Suppressor macrophage treated with lipopolysaccharide for 1 hour (primary cell): ENCODE results near the gene ZNF70.

Source experiments
- DNase-seq, 3 donors: peaks; one replicate each; pipeline ENCODE4 v3.0.0-alpha.2; 2020 to 2022

Gene ZNF70

DNA sequence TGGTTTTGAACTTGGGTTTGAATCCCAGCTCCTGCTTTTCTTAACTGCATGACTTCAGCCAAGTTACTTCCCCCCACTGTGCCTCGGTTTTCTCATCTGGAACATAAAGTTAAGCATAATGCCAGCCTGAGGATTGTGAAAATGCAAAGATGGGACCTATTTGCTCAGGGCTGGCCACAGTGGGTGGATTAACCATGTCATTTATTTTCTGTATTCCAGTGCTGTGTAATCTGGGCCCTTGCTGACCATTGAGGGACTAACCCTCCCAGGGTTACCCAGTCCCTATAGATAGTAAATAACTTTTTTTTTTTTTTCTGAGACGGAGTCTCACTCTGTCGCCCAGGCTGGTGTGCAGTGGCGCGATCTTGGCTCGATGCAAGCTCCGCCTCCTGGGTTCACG is 4.8 kb upstream of the ZNF70 start:
- no peak for DNase-seq

DNA sequence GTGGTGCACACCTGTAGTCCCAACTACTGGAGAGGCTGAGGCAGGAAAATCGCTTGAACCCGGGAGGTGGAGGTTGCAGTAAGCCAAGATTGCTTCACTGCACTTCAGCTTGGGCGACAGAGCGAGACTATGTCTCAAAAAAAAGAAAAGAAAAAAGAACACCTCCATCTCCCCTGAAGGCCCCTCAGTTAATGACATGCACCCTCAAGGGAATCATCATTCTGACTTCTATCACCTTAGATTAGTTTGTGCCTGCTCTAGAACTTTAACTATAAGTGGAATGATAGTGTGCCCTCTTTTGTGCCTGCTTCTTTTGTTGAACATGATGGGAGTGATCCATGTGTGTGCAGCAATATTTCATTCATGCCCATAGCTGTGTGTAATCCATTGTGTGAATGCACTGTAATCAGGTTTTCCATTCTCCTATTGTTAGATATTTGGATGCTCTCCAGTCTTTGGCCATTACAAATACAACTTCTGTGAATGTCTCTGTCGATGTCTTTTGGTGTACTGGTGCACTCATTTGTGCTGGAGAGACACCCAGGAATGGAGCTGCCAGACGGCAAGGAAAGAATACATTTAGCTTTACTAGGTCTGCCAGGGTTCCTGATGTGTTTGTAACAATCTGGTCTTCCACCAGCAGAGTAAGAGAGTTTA is 4.2 kb upstream of the ZNF70 start:
- no peak for DNase-seq

DNA sequence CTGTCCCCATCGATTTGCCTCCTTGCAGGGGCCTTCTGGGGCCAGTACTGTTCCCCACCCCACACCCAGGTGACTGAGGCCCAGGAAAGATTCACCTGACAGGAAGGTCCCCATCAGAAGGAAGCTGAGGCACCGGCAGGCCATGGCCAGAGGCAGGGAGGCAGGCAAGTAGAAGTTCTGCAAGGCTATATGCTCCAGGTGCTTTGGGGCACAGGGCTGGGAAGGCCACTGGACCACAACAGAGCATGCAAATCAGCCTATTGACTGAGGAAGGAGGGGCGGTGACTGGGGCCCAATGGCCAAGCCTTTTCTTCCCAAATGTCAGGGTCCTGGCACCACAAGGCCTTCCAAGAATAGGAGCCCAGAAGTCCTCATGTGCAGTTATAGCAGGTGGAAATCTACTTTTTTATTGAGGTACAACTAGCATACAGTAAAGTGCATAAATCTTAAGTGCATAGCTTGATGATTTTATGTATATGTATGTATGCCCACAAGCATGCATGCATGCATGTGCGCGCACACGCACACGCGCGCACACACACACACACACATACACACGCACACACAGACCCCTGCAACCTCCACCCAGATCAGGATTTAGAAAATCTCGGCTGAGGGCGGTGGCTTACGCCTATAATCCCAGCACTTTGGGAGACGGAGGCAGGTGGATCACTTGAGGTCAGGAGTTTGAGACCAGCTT is 3.5 kb upstream of the ZNF70 start, which contains the start of gene VPREB3:
Gene VPREB3, minus strand, starts transcription at position 206 of the 700 bp plus-strand sequence. Its CDS starts 62 bp downstream, at position 144.
- no peak for DNase-seq

DNA sequence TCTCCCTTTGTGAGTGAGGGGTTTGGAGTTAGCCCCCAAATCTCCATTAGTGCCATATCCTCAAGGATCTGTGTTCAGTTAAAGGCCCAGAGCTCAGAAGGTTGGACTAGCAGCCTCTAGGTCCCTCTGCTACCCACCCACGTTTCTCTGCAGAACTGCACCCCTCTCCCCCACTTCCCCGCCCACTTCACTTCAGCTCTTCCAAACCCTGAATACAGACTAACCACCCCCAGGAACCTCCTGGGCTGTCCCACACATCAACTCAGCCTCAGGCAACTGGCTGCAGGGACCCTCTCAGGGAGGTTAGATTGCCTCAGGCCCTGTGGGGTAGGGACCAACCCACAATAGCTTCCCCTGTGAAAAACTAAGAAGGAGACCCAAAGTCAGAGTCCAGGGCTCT is 2.5 kb upstream of the ZNF70 start:
- no peak for DNase-seq

- no peak for DNase-seq
Measured at GRCh38 chr22:23752750-23753149, 1.8 kb upstream of the ZNF70 start.

- DNase-seq, result no peak
Measured at GRCh38 chr22:23752090-23752691, 1.3 kb upstream of the ZNF70 start.

DNA sequence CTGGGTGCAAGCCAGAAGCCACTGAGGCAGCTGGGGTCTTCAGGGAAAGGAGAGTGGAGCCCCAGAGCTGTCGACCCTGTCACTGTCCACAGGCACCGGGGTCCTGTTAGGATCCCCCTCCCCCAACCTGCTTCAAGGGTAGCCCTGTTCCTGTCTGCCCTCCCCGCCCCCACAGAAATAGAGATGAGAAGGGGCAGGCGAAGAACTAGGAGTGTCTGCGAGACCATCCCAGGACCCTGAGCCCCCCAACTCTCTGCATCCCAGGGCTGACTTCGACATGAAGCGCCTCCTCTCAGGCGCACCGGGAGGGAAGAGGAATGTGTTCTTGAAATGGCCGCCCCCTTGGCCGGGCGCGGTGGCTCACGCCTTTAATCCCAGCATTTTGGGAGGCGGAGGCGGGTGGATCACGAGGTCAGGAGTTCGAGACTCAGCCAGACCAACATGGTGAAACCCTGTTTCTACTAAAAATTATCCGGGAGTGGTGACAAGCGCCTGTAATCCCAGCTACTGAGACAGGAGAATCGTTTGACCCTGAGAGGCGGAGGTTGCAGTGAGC is 607 bp upstream of the ZNF70 start:
- peak in 1 of 3 donors; percentile 26 for DNase-seq

- DNase-seq, result no peak
Measured at GRCh38 chr22:23750367-23750713, 572 bp downstream of the ZNF70 start.

DNA sequence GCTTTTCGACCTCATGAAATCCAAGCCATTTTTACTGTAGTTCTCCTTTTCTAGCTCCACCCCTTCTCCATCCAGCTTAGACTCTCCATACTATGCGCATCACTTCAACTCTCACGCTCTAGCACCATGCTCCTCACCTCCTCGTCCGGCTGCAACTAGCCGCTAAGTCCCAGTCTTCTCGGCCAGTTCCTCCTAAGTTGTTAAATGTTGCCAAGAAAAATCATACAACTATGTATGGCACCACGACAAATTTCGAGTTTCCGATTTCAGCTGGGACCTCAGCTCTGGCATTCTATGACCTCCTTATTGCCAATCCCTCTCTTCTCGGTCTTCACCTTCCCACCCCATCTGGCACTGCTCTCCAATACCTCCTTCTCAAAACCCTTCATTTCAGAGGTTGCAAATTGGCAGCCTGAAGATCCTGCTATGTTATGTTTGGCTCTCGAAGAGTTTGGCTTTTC is 1.0 kb downstream of the ZNF70 start:
- no peak for DNase-seq

DNA sequence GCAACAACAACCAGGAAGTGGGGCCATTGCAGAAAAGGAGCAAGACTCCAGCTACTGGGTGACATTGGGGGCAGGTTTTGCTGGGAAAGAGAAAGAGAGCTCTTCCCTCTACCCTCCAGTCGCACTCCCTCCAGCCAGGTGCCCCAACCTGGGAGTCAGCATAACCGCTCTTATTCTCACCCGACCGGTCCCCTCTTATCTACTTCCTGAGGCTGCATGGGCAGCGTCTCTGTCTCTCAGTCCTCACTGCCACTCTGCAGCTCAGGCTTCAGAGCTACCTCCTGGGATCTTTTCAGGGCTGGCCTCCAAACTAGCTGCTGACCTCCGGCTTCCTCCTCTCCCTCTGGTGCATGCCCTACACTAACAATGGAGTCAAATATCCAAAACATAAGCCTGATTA is 5.1 kb downstream of the ZNF70 start:
- DNase-seq, result no peak

GRCh38 chr22:23744485-23744884 is 6.4 kb downstream of the ZNF70 start:
- DNase-seq, result no peak

DNA sequence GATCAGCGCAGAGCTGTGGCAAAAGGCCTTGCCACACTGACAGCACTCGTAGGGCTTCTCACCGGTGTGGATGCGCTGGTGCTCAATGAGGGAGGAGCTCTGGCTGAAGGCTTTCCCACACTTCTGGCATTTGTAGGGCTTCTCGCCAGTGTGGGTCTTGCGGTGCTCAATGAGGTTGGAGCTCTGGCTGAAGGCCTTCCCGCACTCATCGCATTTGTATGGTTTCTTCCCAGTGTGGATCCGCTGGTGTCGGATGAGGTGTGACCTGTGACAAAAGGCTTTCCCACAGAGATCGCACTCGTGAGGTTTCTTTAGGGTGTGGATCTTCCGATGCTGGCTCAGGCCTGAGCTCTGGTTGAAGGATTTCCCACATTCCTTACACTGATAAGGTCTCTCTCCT is 6.9 kb downstream of the ZNF70 start:
- DNase-seq, result no peak

DNA sequence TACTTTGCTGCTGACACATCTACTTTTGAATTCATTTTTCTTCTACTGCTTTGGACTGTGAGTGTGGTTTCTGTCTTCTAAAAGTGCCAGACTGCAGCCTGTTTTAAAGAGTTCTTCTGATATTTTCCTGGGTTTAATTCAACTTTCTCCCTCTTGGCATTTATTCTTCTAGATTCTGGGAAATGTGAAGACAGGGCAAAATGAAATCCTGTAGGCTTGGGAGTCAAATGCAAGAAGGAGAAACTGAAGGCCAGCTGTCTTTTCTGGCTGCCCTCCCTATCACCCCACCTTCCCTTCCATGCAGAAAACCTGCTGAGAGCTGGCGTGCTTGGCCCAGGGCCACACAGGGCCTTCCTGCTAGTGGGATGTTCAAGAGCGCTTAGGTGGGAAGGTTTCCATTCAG is 7.6 kb downstream of the ZNF70 start:
- no peak for DNase-seq

DNA sequence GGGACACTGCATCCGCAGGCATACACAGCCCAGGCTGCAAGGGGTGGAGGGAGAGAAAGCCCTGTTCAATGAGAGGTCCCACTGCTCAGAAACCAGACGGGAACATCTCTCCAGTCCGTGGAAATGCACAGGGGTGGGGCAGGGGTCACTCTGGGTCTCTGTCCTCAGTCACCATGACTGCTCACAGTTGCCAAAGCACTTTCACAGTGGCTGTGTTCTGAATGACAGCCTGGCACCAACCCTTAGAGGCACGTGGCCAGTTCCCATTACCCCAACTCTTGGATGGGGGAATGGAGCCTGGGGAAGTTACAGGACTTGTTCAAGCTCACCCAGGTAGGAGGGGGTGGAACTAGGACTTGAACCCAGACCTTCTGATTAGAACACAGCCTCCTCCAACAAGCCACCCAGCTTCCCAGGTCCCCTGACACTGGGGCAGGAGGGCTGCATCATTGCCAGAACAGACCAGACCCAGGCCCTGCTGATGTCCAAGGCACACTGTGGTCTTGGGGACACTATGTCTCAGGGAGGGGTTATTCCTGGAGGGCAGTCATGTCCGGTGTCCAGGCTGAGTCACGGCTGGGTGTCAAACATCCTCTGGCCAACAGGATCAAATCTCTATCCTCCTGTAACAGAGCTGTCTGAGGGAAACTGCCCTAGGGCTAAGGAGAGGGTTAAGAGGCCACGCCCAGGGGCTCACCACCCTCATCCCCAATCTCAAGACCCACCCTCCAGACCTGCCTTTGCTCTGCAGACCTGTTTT is 8.2 kb downstream of the ZNF70 start:
- no peak for DNase-seq

DNA sequence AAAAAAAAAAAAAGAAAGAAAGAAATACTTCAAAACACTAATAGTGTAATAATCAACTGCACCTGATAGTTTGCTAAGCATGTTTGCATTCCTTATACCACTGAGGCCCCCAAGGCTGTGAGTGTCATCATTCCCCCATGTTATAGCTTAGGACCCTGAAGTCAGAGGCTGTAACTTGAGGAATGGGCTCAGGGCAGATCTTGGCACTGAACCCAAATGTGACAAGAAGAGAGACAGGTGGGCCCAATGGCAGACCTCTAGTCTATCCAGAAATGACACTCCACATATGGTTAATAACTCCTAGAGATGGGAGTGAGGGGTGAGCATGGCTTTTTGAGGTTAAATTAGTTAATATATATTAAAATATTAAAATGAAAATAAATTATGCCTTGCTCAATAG is 13.2 kb downstream of the ZNF70 start:
- no peak for DNase-seq

- DNase-seq, result peak in 2 of 3 donors; percentile 33 to 41
Measured at GRCh38 chr22:23728108-23728507, 22.8 kb downstream of the ZNF70 start.

- DNase-seq, result no peak
Measured at GRCh38 chr22:23722724-23723123, 28.2 kb downstream of the ZNF70 start.

DNA sequence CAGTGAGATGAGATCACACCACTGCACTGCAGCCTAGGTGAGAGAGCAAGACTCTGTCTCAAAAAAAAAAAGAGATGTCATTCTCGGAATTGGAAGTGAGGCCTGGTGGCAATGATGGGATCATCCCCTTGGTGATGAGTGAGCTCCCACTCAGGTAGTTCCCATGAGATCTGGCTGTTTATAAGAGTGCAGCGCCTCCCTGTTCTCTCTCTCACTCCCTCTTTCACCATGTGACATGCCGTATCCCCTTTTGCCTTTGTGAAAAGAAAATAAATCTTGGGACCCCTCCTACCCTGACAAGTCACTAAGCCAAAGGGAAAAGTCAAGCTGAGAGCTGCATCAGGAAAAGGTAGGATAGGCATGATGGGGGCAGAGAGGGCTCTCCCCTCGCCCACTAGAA is 28.8 kb downstream of the ZNF70 start:
- no peak for DNase-seq

GRCh38 chr22:23720855-23721254 is 30.1 kb downstream of the ZNF70 start:
- no peak for DNase-seq

- no peak for DNase-seq
Measured at GRCh38 chr22:23718371-23719165, 32.3 kb downstream of the ZNF70 start.

DNA sequence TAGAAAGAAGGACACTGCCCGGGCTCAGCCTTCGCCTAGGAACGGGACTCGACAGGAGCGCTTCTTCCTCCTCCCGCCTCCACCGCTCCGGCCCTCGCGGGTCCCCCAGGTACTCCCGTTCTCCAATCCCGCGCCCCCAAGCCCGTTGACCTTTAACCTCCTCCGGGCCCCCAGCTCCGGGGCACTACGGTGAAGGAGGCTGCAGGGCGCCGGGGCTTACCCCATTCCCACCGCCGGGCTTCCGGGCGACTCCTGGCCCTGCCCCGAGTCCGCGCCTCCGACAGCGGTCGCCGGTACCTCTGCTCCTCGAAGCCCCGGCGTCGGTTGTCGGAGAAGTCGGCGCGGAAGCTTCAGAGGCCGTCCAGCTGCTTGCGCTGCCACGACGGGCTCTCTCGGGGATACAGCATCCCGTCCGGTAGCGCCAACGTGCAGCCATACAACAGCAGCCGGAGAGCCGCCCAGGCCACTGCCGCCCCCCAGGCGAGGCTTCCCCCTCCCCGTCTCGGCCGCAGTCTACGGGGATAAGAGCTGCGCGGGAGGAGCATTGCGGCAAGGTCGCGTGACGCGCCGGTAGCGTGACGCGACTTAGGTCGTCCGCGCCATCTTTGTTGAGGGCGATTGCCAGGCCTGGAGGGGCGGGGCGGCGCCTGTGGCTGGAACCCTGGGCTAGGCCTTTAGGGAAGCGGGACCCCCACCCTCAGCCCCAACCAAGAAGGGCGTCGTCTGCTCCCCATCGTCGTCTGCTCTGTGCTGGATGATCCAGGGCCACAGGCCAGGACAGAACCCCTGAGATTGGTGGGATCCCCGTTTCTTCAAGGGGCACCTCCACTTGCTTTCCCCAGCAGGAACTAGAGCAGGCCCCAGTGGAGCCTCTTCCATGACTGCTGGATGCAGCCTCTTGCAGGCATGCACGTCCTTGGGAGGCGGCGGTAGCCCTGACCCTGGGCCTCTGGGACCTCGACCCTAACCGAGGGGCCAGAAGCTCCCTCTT is 33.8 kb downstream of the ZNF70 start:
- peak; percentile 85 to 92 (median 90) for DNase-seq
